Tibial nerve (tissue), 4 donors: ENCODE measurements around the gene IRS2. TPM values are rescaled to one million over a fixed set of nuclear protein-coding genes. Genes with fewer than 3 reads are reported as not detected.

Experiments used
- DNase-seq, 2 donors: peaks; one replicate each; pipeline ENCODE4 v3.0.0-alpha.2; 2019; ENCODE audit warnings: low spot score in 2 of 2
- H3K27ac ChIP-seq, 4 donors: fragments of 200-600 bp; sonication (generic) in 3 of 4; one replicate each; pipeline ENCODE4 v1.5.1; 2017 to 2019; ENCODE audit warnings: mild to moderate bottlenecking in 1 of 4
- H3K27me3 ChIP-seq, 2 donors: fragments of 200-600 bp; sonication (generic) in 1 of 2; one replicate each; pipeline versions ENCODE4 v1.5.1 to v1.6.0; 2017 to 2019
- H3K36me3 ChIP-seq, 3 donors: fragments of 200-600 bp; sonication (generic); one replicate each; pipeline ENCODE4 v1.5.1; 2018 to 2019
- H3K4me1 ChIP-seq, 4 donors: fragments of 200-600 bp; sonication (generic) in 3 of 4; one replicate each; pipeline ENCODE4 v1.5.1; 2017 to 2019
- H3K4me3 ChIP-seq, 4 donors: fragments of 200-600 bp; sonication (generic) in 3 of 4; one replicate each; pipeline ENCODE4 v1.5.1; 2017 to 2019; ENCODE audit warnings: mild to moderate bottlenecking in 1 of 4, moderate library complexity in 1 of 4
- H3K9me3 ChIP-seq, 4 donors: fragments of 200-600 bp; sonication (generic) in 3 of 4; one replicate each; pipeline ENCODE4 v1.5.1; 2017 to 2019
- CTCF ChIP-seq, 5 experiments: fragments of 200-600 bp in 3 of 5; fragments of 450-650 bp in 2 of 5; sonication (generic) in 3 of 5; IDR thresholded peaks; one replicate each; pipeline ENCODE4 v1.5.1; 2016 to 2019; ENCODE audit warnings: antibody characterized with exemption in 5 of 5, mild to moderate bottlenecking in 3 of 5, moderate library complexity in 2 of 5
- EP300 ChIP-seq, 2 donors: sonication (generic); formaldehyde crosslinking; IDR thresholded peaks; one replicate each; pipeline ENCODE4 v1.6.1; 2017; ENCODE audit warnings: antibody characterized with exemption in 2 of 2, mild to moderate bottlenecking in 1 of 2
- POLR2A ChIP-seq, 2 donors: fragments of 450-650 bp; IDR thresholded peaks; one replicate each; pipeline ENCODE4 v1.6.1; 2017; ENCODE audit warnings: antibody characterized with exemption in 2 of 2, mild to moderate bottlenecking in 2 of 2, moderate library complexity in 2 of 2
- WGBS, 2 donors: methylation state at CpG; one replicate each; pipeline ENCODE4 v1.1.5; 2018; 5-methylcytosine and 5-hydroxymethylcytosine counted together
- total RNA-seq, 4 donors: library from RNA; depleted of rRNA; stranded (reverse); fragments of >200 nt; gene quantifications; one replicate each; pipeline ENCODE4 v1.1.0, GENCODE V29; 2016

IRS2 gene
- total RNA-seq, 4 donors from 2014 or later: 38.3 to 60.9 (median 42.4) TPM

DNA sequence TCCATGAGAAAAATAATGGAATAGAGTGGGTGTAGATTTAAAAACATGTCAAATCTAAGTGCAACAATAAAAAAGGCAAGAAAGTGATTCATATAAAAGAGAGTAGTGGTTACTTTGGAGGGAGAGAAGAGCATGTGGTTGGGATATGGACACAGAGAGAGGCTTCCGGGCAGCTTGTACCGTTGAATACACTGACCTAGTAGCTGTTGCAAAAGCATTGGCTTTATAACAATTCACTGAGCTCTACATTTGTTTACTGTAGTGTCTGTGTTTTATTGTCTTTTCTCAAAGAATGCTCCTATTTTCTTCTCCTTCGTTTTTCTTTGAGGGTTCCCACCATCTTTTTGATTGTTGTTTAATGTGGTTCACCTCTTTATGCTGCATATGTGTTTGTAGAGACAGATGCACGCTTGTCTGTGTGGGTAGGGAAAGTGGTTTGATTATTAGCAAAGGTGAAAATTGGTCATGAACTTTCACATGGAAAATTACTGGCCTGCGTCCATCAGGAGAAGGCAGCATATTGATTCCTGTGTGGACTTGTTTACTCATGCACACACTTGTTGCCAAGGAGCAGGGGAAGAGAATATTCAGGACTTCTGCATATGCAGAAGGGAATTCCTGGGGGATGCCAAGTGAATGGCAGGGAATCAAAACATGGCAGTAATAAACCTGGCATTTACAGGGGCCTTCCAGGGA is 29.9 kb upstream of the IRS2 start:
- no peak for DNase-seq
- H3K9me3 ChIP-seq: no peaks in the 10 kb centered on the region
- 51 to 57% methylated on average over 5 of the region's 5 CpGs for WGBS, 2 donors
- no peak overlapping the region for H3K4me3 ChIP-seq
- H3K36me3 ChIP-seq: no peaks in the 10 kb centered on the region
- H3K27ac ChIP-seq: no peak overlapping the region
- TF ChIP-seq POLR2A (IDR thresholded peaks at IDR 0.05) (no peak), CTCF (IDR thresholded peaks at IDR 0.05) (no peak), EP300 (IDR thresholded peaks at IDR 0.05) (no peak)
- H3K4me1 ChIP-seq: no peaks in the 10 kb centered on the region
- H3K27me3 ChIP-seq: peaks cover 0 to 9% of the 10 kb centered on the region in 2 donors

- no peak overlapping the region for H3K27ac ChIP-seq
- no peaks in the 10 kb centered on the region for H3K36me3 ChIP-seq
- WGBS, 2 donors: 84 to 92% methylated on average over 5 of the region's 5 CpGs
- no peaks in the 10 kb centered on the region for H3K9me3 ChIP-seq
- DNase-seq: no peak
- H3K27me3 ChIP-seq: peaks cover 0 to 9% of the 10 kb centered on the region in 2 donors
- TF ChIP-seq EP300 (IDR thresholded peaks at IDR 0.05) (no peak), POLR2A (IDR thresholded peaks at IDR 0.05) (no peak), CTCF (IDR thresholded peaks at IDR 0.05) (no peak)
- no peak overlapping the region for H3K4me3 ChIP-seq
- no peaks in the 10 kb centered on the region for H3K4me1 ChIP-seq
These were observed 29.3 kb upstream of the IRS2 start for GRCh38 chr13:109815651-109816050.

GRCh38 chr13:109813663-109814062 is 27.3 kb upstream of the IRS2 start:
- H3K36me3 ChIP-seq: no peaks in the 10 kb centered on the region
- TF ChIP-seq EP300 (IDR thresholded peaks at IDR 0.05) (no peak), CTCF (IDR thresholded peaks at IDR 0.05) (no peak), POLR2A (IDR thresholded peaks at IDR 0.05) (no peak)
- peaks cover 0 to 6% of the 10 kb centered on the region in 2 donors for H3K27me3 ChIP-seq
- H3K4me3 ChIP-seq: no peak overlapping the region
- no peak overlapping the region for H3K27ac ChIP-seq
- DNase-seq: no peak
- H3K9me3 ChIP-seq: no peaks in the 10 kb centered on the region
- no peaks in the 10 kb centered on the region for H3K4me1 ChIP-seq

- 62 to 78% methylated on average over 8 of the region's 8 CpGs for WGBS, 2 donors
- TF ChIP-seq EP300 (IDR thresholded peaks at IDR 0.05) (no peak), CTCF (IDR thresholded peaks at IDR 0.05) (no peak), POLR2A (IDR thresholded peaks at IDR 0.05) (no peak)
- H3K9me3 ChIP-seq: no peaks in the 10 kb centered on the region
- H3K27ac ChIP-seq: no peak overlapping the region
- peaks cover 0 to 3% of the 10 kb centered on the region in 2 donors for H3K27me3 ChIP-seq
- H3K36me3 ChIP-seq: no peaks in the 10 kb centered on the region
- no peak overlapping the region for H3K4me3 ChIP-seq
- no peaks in the 10 kb centered on the region for H3K4me1 ChIP-seq
- DNase-seq: no peak
These were observed 26.0 kb upstream of the IRS2 start for GRCh38 chr13:109812382-109812781.

- 87 to 89% methylated on average over 17 to 19 of the region's 19 CpGs for WGBS, 2 donors
- no peak for TF ChIP-seq CTCF (IDR thresholded peaks at IDR 0.05)
- TF ChIP-seq POLR2A (IDR thresholded peaks at IDR 0.05): no peak
- no peak for TF ChIP-seq EP300 (IDR thresholded peaks at IDR 0.05)
- Histone ChIP-seq H3K27me3 (no peaks in the 10 kb centered on the region), H3K36me3 (no peaks in the 10 kb centered on the region), H3K4me1 (no peaks in the 10 kb centered on the region), H3K9me3 (no peaks in the 10 kb centered on the region), H3K27ac (no peak overlapping the region), H3K4me3 (no peak overlapping the region)
- no peak for DNase-seq
These were observed 24.6 kb upstream of the IRS2 start for GRCh38 chr13:109810761-109811510.
